GM18498 (cell line): Measurements from ENCODE around the gene NRBP1.
"Not testable (repeated sequence)": the region's sequence is repeated elsewhere in the genome, so short reads cannot be mapped to it uniquely, and the experiment has no call there.

Source experiments
- ATAC-seq: cut with Tn5 transposase; IDR thresholded peaks from one replicate; pipeline ENCODE4 v1.9.1; 2021; ENCODE audit warnings: mild to moderate bottlenecking, moderate library complexity; ENCODE audit not compliant: unreplicated experiment

The NRBP1 gene

GRCh38 chr2:27421660-27422250 is 6.7 kb upstream of the NRBP1 start:
- ATAC-seq, result no peak

GRCh38 chr2:27422958-27423357 is 5.5 kb upstream of the NRBP1 start:
- ATAC-seq, result no peak

- not testable (repeated sequence) for ATAC-seq
These were observed 3.4 kb upstream of the NRBP1 start for GRCh38 chr2:27425039-27425438.

GRCh38 chr2:27427863-27428212 is 593 bp upstream of the NRBP1 start:
- ATAC-seq, result no peak

- ATAC-seq, result peak; percentile 76
These were observed 629 bp downstream of the NRBP1 start for GRCh38 chr2:27428978-27429541.

GRCh38 chr2:27431395-27431794 is 3.0 kb downstream of the NRBP1 start:
- ATAC-seq, result no peak

GRCh38 chr2:27435628-27436027 is 7.2 kb downstream of the NRBP1 start:
- no peak for ATAC-seq

GRCh38 chr2:27441226-27441926 is 12.9 kb downstream of the NRBP1 start:
- no peak for ATAC-seq

- no peak for ATAC-seq
These were observed 13.8 kb downstream of the NRBP1 start, which contains the start of gene KRTCAP3 for GRCh38 chr2:27441958-27442919. Gene KRTCAP3 (plus strand): TSS chr2:27442381. CDS start chr2:27442413, 32 bp downstream.

- no peak for ATAC-seq
These were observed 14.5 kb downstream of the NRBP1 start for GRCh38 chr2:27442920-27443282.

- no peak for ATAC-seq
These were observed 16.7 kb downstream of the NRBP1 start for GRCh38 chr2:27445155-27445554.

GRCh38 chr2:27445615-27446014 is 17.2 kb downstream of the NRBP1 start:
- ATAC-seq, result no peak

GRCh38 chr2:27446057-27446456 is 17.6 kb downstream of the NRBP1 start:
- ATAC-seq, result no peak

GRCh38 chr2:27448381-27448780 is 19.9 kb downstream of the NRBP1 start:
- ATAC-seq, result no peak

- ATAC-seq, result no peak
These were observed 22.7 kb downstream of the NRBP1 start for GRCh38 chr2:27451095-27451494.

GRCh38 chr2:27453968-27454367 is 25.5 kb downstream of the NRBP1 start:
- ATAC-seq, result no peak

- no peak for ATAC-seq
These were observed 32.7 kb downstream of the NRBP1 start for GRCh38 chr2:27461118-27461517.

- no peak for ATAC-seq
These were observed 36.0 kb downstream of the NRBP1 start for GRCh38 chr2:27464443-27464842.

GRCh38 chr2:27471961-27472360 is 43.5 kb downstream of the NRBP1 start:
- ATAC-seq, result no peak

GRCh38 chr2:27485496-27485895 is 57.1 kb downstream of the NRBP1 start:
- ATAC-seq, result no peak

- ATAC-seq, result peak; percentile 4
These were observed 60.7 kb downstream of the NRBP1 start for GRCh38 chr2:27489118-27489497.
